Embryonic facial prominence (tissue), 1 donor: ENCODE data around the gene AADAC.
"Not testable (repeated sequence)": the region's sequence is repeated elsewhere in the genome, so short reads cannot be mapped to it uniquely, and the experiment has no call there.

Experiments used
- DNase-seq: peaks from one replicate; pipeline ENCODE4 v3.0.0-alpha.2; 2016; ENCODE audit errors: extremely low spot score

AADAC gene

DNA sequence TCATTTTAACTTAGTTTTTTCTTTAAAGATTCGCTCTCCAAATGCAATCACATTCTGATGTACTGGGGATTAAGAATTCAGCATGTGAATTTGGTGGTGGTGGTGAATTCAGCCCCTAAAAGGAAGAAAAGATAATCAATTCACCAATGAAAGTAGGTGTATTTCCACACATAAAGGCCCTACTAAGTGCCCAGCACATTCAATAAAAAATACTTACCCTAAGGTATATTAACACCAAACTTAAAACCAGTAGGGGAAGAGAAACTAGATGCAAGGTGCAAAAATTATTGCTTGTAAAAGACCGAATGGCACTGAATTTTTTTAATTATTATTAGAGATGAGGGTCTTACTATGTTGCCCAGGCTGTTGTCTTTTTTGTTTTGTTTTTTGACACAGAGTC is 42.7 kb downstream of the AADAC start:
- no peak for DNase-seq

GRCh38 chr3:151859233-151859673 is 45.3 kb downstream of the AADAC start:
- DNase-seq = no peak

DNA sequence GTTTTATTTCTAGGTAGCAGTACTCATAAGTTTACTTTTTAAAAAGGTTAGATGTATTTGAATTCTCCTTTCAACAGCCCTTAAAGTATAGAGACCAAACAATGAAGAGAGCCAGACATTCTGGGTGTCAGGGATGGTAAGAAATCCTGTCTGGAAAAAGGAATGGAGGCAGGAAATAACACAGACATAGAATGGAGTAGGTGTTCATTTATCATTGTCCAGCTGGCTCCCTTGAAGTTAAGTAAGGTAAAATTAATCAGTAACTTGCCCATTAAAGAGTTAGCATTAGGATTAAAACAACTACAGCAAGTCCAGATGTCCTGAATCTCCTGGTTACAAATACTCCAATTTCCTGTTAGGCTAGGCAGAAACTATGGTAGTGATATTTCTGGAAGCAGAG is 46.0 kb downstream of the AADAC start:
- no peak for DNase-seq

GRCh38 chr3:151863611-151864010 is 49.7 kb downstream of the AADAC start:
- DNase-seq = no peak

DNA sequence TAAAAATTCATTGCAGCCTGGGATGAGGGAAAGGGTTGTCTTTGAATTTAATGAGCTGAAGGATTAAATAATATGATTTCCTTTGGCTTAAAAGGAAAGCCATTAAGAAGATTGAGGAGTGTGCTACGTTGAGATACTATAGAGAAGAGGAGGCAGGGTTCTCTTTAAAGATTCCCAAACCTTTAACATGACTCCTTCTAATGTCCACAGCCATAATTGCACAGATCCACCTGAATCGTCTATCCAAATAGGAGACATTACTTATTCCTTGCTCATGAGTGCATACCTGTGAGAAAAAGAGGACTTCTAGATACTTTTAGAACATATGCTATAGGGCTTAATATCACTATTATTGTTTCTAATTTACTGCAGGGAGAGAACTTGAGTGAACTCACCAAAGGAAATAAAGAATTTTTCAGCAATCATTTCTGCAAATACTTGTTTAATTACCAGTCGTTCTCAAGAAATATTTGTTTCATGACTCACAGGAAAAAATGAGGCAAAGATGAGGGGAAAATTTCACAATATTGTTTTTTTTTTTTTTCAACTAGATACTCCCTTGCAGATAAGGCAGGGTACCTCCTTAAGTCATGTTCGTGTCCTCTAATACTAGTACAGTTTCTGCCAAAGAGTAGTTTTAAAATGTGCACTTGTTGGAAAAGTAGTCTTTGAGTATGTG is 50.6 kb downstream of the AADAC start:
- no peak for DNase-seq

- no peak for DNase-seq
These were observed 52.9 kb downstream of the AADAC start for GRCh38 chr3:151866711-151867410.

- no peak for DNase-seq
These were observed 53.8 kb downstream of the AADAC start for GRCh38 chr3:151867666-151868065.

DNA sequence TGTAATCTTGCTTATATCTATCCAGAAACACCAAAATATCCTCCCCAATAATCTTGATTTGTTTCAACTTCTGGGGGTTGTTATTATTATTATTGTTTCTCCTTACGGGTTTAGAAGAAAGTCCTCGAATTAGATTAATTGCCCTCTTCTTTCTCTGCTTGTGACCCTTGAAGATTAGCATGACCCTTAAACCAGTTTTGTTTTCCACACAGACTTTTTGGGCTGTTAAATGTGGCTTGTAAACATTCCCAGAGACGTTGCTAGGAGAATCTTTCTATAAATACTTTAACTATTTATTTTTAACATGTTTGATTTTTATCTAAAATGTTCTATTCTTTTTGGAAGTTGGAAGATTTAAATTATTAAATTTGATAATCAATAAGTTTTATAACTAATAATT is 55.3 kb downstream of the AADAC start:
- no peak for DNase-seq

GRCh38 chr3:151871639-151872468 is 57.9 kb downstream of the AADAC start:
- no peak for DNase-seq

- DNase-seq = no peak
These were observed 59.5 kb downstream of the AADAC start, which contains the start of gene SUCNR1 for GRCh38 chr3:151873398-151873797. TSS of gene SUCNR1 (plus strand) at chr3:151873643. CDS start at chr3:151879893, 6,250 bp downstream.

DNA sequence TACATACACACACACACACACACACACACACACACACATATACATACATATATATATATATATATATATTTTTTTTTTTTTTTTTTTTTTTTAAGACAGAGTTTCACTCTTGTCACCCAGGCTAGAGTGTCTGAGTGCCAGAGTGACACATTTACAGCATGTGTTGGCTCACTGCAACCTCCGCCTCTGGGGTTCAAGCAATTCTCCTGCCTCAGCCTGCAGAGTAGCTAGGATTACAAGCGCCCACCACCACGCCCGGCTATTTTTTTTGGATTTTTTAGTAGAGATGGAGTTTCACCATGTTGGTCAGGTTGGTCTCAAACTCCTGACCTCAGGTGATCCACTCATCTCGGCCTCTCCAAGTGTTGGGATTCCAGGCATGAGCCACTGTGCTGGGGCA is 60.2 kb downstream of the AADAC start:
- not testable (repeated sequence) for DNase-seq

GRCh38 chr3:151875759-151876158 is 61.8 kb downstream of the AADAC start:
- no peak for DNase-seq

GRCh38 chr3:151877269-151877668 is 63.4 kb downstream of the AADAC start:
- no peak for DNase-seq
